CD4-positive, alpha-beta T cell treated with Interleukin-15 for 1 hour (primary cell): Measurements from ENCODE around the gene ZFR2.

Experiments
- DNase-seq: peaks from one replicate; pipeline ENCODE4 v3.0.0-alpha.2; 2020

ZFR2 gene

GRCh38 chr19:3785938-3786824 lies 82.7 kb downstream of the ZFR2 start, which contains the start of gene MATK:
MATK (minus strand) TSS chr19:3786381; CDS start chr19:3785135, 1,246 bp downstream.
- DNase-seq: no peak

DNA sequence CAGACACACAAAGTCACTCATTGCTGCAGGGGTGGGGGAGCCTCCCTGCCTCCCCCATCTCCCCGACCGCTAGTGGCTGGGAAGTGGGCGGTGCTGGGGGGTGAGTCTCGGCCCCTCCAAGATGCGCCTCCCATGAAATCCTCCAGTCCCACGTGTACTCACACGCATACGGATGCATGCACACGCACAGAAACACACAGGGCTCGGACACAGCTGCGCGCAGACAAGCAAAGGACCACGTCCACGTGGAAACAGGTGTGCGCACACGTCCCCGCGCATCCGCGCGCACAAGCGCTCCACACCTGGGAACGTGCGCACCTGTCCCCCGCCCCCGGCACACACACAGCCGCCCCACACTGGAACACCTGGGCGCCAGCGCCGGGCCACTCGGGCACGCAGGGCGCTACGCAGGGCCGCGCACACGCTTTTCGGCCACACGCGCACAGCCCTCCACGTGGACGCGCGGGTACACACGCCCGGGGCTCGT lies 83.3 kb downstream of the ZFR2 start:
- no peak for DNase-seq

GRCh38 chr19:3784607-3785450 lies 84.0 kb downstream of the ZFR2 start:
- DNase-seq: no peak

DNA sequence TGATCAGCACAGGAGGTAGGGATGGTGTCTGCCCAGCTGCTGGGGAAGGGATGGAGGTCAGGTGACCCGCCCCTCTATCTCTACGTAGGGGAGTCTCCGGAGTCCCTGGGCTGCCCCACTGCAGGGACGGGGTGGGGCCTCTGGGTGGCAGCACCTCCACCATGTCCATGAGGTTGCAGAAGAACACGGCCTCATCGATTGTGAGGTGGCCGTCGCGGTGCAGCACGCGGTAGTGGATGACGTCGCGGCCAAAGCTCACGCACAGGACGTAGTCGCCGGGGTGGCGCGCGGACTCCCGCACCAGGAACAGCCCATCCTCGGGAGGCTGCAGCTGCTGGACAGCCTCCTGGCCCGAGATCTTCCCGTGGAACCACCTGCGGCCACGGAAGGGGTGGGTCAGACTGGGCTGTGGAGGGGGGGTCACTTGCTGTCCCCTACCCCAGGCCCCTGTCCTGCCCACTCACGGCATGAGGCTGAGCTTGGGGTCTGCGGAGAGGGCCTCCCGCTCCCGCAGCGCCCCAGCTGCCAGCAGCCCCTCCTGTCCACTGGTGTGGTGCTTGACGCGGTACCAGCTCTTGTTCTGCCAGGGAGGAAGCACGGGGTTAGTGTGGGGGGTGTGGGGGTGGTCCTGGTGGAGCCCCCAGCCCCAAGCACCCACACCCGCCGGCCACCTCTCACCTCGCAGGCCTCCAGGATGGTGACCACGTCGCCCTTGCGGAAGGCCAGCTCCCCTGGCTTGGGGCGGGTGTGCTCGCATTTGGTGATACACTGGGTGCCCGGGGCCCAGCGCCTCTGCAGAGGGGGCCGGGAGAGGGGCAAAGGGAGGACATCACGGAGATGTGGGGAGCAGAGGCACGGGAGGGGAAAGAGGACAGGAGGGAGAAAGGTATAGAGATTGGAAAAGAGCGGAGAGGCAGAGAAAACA lies 84.9 kb downstream of the ZFR2 start:
- DNase-seq: peak; percentile 52

- no peak for DNase-seq
These were observed 85.9 kb downstream of the ZFR2 start for GRCh38 chr19:3782903-3783302.

- DNase-seq: no peak
These were observed 86.5 kb downstream of the ZFR2 start for GRCh38 chr19:3782330-3782729.

DNA sequence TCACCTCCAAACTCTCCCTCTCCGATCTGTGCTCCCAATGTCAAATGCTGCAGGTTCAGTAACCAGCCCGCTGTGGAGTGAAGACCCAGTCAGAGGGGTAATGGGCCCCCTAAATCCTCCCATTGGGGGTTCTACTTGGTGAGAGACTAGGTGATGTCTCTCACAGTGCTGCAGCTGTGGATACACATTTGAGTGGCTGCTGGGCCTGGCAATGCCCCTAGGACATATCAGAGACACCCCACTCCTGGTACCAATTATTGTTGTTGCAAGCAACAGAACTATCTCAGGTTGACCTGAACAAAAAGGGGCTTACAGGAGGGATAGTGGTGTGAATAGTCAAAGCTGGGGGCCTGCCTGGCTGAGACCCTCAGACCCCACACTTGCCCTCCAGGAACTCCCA lies 87.2 kb downstream of the ZFR2 start:
- DNase-seq: no peak

DNA sequence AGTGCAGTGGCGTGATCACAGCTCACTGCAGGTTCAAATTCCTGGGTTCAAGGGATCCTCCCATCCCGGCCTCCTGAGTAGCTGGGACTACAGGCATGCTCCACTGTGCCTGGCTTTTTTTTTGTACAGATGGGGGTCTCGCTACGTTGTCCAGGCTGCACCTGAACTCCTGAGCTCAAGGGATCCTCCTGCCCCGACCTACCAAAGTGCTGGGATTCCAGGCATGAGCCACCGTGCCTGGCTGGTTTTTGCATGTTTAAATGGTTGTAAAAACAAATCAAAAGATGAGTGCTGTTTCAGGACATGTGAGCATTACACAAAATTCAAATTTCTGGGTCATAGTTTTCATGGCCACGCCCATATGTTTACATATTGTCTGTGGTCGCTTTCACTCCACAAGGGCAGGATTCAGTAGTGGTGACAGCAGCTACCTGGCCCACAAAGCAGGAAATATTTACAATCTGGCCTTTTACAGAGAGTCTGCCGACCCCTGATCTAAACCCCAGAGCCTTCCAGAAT lies 88.0 kb downstream of the ZFR2 start:
- DNase-seq: no peak

DNA sequence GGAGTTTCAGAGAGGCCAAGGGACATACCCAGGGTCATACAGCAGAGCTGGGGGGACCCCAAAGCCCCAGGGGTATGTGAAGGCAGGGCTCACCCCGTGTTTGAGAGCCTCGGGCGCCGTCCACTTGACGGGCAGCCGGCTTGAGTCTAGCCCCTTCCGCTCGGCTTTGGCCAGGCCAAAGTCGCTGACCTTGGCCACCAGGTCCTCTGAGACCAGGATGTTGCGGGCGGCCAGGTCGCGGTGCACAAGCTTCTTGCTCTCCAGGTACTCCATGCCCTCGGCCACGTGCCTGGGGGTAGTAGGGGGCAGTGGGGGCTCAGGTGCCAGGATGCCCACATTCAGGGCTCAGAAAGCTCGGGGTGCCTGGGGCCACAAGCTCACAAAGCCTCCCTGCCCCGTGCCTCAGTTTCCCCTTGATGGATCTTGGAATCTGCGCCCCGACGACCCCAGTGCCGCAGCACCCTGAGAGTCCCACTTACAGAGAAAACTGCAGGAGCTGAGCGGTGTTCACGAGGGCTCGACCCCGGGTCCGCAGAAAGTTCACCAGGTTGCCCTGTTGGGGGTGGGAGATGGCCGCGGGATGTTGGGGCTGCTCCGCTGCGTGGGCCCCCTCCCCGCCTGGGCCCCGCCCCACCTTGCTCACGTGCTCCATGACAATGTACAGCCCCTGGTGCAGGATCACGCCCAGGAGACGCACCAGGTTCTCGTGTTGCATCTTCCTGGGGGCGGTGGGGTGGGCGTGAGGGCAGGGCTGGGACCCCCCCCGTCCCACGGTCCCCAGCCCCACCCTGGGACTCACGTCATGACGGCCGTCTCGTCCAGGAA lies 89.7 kb downstream of the ZFR2 start:
- DNase-seq: no peak

DNA sequence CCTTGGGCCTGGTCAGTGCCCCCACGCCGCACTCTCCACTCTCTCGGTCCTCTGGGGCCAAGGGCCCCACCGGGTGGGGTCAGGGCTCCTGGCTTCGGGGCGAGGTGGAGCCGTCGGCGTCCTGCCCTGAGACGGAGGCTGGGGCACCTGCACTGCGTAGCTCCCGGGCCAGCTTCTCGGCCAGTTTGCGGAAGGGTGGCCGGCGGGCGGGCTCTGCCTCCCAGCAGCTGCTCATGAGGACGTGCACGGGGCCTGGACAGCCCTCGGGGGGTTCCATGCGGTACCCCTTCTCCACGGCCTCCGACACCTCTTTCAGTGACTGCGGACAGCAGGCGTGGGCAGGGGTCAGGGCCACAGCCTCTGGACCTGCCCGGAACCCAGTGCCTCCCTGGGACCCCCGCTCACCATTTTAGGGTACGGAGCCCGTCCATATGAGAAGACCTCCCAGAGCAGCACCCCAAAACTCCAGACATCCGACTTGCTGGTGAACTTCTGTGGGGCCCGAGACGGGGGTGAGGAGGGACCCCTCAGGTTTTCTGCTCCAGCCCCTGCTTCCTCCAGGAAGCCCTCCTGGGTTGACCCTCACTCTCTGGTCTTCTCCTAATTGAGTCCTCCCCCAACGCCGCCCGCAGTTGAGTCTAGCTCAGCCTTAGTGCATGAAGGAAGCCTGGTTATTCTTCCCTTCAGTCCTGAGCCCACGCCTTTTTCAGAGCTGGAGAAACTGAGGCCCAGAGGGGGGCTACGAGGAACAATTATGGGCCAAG lies 90.6 kb downstream of the ZFR2 start:
- DNase-seq: no peak

GRCh38 chr19:3776479-3777040 lies 92.3 kb downstream of the ZFR2 start:
- no peak for DNase-seq

DNA sequence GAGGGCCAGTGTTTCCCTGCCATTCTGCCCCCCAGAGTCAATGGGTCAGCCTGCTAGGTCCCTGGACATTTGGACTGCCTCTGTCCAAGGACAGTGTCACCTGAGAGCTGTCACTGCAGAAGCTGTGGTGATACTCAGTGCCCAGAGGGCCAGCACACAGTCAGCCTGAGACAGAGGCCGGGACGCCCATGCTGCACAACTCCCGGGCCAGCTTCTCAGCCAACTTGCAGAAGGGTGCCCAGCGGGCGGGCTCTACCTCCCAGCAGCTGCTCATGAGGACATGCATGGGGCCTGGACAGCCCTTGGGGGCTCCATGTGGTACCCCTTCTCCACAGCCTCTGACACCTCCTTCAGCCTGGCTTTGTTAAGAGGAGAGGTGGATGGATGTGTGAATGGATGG lies 93.0 kb downstream of the ZFR2 start:
- no peak for DNase-seq

DNA sequence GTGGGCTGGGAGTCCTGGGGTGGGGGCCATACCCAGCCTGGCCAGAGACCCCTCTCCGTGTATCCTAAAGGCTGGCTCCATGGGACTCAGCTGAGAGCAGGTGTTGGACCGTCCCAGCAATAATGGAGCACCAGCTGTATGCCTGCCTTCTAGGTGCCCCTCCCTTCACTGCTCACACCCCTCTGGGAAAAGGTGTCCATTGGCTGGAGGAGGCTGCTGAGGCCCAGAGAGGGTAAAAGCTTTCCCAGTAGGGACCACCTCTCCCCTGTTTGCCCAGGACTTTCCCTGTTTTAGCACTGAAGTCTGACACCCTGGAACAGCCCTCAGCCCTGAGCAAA lies 93.5 kb downstream of the ZFR2 start:
- DNase-seq: no peak

DNA sequence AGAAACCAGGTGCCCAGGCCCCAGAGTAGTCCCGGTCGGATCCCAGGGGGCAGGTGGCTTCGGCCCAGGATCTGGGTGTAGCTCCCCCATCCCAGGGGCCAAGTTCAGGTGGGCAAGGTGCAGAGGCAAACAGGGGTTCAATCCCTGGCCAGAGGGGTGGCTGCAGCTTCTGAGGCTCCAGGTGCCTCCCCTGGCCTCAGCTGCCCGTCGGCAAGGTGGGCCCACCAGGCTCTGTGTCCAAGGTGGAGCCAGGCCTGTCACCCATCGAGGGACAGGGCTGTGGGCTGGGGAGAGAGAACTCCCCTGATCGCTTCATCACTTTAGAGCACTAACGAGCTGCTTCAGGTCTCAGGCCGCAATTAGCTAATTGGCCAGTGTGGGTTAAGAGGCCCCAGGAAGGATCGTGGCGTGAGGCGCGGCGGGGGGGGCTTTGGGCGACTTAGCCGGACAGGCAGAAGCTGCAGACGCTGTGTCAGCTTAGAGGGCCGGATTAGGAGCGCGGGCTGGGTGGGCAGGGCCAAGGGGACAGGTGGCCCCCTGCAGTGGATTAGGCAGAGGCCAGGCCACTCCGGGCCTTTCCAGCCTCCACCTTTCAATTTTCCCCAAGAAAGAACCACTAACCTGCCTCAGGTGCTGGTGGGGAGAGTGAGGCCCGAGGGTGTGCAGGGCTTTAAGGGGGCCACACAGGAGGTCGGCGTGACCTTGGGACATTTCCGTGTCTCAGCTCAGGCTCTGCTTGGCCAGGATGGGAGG lies 94.0 kb downstream of the ZFR2 start:
- DNase-seq: no peak

DNA sequence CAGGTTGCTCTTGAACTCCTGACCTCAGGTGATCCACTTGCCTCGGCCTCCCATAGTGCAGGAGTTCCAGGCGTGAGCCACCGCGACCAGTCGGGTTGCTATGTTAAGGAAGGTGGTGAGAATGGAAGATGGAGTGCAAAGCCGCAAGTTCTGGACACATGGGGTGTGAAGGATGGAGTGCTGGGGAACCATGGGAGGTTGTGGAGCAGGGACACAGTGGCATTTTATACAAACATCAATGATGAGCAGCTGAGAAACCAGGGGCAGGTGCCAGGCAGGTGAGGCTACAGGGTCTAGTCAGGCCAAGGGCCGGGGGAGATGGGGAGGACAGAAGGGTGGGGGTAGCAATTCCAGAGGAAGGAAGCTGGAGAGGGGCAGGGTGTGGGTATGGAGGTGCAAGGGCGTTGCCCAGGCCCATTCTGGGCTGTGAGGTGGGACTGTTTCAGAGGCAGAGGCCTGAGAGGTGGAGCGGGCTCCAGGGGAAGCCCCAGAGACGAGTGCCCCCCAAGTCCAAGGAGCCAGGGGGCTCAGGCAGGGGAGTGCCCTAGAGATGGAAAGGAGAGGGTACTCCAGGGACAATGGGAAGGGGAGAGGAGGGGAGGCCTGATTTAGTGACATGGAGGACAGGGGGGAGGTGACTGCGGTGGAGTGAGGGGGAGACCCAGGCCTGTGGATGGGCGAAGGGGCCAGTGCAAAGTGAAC lies 94.9 kb downstream of the ZFR2 start:
- no peak for DNase-seq

DNA sequence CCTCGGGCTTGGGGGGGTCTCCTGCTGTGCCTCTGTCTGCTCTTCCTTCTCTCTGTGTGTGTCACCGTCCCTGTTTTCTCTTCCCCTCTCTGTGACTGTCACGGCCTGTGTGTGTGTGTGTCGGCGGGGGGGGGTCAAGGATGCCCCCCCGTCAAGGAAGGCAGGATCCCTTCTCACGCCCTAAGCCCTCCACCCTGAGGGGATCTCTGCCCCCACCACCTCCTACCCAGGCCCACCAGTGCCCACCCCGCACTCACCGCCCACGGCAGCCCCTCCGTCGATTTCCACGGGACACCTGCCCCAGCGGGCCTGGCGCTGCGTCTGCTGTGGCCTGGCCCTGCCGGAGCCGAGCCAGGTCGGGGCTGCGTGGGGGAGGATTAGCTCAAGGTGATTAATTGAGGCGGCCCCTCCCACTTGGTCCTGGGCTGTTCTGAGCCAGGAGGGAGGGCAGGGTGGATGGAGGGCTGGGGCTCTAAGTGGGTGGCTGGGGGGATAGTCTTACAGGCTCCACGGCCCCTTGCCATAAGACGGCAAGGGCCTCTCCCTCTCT lies 96.9 kb downstream of the ZFR2 start, which contains the start of gene RAX2:
RAX2 (minus strand) TSS at position 323 of the 550 bp plus-strand sequence. CDS start 486 bp downstream, outside the sequence.
- DNase-seq: no peak

GRCh38 chr19:3771000-3771905 lies 97.6 kb downstream of the ZFR2 start:
- DNase-seq: no peak
